Hepatic stellate cell (primary cell): ENCODE measurements around the gene EPHA7.

Experiments
- DNase-seq: peaks from one replicate; pipeline ENCODE4 v3.0.0; 2011; ENCODE audit warnings: low spot score

EPHA7 gene

DNA sequence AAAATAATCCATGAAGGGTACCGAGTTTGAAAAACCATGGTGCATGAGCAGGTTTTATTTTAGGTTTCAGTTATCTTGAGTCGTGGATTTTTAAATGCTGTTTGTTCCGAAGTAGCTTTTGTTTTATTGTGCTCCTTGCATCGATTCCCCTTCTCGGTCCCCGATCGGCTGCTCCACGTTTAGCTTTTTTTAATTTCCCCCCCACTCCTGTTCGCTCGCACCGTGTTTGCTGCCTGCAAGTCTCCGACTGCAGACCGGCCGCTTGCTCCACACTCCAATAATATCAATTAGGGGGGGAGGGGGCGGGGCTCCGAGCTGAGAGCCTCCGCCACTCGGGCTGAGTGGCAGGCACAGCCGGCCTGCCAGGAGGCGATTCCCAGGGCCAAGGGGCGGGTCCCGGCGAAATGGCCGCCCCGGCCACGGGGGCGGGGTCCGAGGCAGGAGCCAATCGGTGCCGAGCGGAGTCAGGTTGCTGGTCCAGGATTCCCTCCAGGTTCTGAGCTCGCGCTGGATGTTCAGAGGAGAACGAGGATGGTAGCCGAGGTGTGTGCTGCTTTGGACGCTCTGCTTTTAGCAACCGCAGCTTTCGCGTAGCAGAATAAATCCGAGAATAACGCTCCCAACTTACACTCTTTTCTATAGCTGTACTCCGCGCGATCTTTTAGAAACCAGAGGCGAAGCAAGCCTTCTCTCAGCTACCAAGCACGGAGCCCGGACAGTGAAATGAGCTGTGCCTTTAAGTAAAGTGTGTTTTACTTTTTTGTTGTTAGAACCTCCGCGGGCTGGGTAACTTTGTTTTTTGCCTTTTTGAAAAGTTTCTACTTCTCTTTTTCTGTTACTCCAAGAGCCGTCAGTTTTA, at the start of gene EPHA7:
EPHA7 (minus strand) TSS at position 256 of the 859 bp plus-strand sequence; CDS start at position 38, 218 bp downstream.
- peak; percentile 78 for DNase-seq

DNA sequence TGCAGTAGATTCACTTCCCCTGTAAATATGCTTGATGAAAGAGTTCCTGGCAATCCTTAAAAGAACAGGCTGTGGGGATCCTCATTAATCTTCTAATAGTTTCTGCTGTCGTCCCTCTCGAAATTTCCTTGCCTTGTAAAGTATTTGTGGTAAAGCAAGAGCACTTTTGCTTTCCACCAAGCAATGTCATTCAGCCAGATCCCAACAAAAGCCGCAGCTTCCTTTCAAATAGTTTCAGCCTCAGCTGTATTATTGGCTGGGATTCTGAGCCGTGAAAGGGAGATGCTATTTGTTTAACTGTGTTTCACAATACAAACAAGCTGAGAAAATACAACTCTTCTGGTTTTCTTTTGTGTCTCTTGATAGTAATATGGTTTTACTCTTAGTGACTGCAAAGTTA, 48.9 kb upstream of the EPHA7 start:
- no peak for DNase-seq

GRCh38 chr6:93454533-93454932, 35.2 kb upstream of the EPHA7 start:
- DNase-seq = no peak

DNA sequence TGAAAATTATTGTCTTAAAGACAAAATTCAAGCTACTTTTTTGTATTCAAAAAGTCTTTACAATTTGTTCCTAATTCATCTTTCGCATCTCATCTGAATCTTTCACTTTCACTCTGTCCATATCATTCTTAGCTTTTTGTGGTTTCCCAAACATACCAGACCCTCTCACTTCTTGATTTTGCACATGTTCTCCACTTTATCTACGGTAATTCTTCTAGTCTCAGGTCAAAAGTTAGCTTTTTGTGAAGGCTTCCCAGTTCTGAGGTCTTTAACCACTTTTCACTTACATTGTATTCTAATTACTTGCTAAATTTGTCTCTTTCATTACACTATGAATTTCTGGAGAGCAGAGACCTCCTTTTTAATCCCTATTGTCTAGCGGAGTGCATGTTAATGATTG, 34.6 kb upstream of the EPHA7 start:
- DNase-seq = no peak

DNA sequence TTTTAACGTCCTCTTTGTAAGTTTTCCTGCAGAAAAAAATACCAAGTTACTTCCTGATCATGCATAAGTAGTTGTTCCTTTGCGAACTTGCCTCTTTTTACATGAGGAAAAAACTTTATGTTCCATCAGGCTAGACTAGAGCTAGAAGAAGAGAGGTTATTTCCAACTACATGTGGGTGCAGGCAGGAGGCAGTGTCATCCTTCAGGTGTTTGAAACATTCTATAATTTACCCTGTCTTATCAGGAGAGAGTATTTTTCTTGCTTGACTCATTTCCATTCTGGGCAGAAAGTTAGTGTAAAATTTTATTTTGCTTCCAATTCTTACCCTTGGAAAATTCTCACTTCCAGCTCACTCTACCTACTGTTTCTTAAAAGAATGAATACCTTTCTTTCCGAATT, 28.5 kb upstream of the EPHA7 start:
- DNase-seq = no peak

- no peak for DNase-seq
These were observed 18.1 kb upstream of the EPHA7 start for GRCh38 chr6:93437491-93437890.

DNA sequence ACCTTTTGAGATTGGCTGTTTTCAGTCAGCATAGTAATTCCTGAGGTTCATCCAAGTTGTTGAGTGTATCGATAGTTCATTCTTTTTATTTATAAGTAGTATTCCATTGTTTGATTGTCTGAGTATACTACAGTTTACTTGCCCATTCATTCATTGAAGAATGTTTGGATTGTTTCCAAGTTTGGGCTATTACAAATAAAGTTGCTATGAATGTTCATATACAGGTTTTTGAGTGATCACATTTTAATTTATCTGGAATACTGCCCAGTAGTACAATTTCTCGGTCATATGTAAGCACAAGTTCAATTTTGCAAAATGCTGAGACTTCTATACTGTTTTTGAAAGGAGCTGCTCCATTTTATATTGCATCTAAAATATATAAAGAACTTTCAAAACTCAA, 14.2 kb upstream of the EPHA7 start:
- no peak for DNase-seq

DNA sequence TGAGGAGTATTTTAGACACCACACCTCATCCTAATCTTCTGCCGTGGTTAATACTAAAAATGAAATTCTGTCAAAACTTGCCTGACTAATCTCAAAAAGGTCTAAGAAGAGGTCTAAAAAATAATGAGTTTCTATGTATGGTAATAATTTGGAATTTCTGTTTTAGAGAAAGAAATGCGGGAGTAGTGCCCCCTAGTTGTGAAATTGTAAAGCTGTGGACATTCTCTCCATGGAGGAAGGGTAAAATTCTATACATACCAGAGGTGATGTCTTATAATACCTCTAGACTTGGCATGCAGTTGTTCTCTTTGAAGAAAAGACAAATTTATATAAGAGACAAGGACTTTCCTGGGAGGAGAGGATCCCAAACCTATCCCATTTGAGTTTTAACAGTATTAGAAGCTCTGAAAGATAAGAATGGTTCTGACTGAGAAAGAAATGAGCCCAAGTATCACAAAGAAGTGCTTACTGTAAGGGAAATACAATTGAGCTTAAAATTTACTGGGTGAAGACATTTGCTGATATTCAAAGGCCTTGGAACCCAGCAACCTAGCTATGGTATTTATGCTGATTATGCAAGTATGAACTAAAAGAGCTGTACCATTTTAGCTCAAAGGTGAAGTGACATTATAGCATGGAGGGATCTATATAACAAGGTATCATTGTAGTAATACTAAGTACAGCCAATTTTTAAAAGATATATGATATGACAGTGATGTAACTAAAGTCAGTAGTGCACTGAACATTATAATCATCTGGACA, 5.1 kb upstream of the EPHA7 start:
- DNase-seq = no peak

DNA sequence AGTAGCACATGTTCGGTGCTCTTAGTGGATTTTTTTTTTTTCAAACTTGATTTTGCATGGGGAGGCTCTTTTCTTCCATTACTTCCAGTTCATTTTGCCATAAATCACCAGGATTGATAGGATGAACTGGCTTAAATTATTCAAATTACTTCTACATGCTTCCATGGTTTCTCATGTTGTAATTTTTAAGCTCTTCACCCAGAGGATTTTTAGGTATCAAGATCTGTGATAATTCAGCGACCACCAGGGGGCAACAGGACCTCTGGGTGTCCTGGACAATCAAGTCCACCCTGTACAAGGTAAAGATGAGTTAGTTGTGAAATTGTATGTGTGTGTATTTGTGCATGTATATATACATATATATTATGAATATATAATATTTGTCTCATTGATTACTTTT, 4.2 kb upstream of the EPHA7 start:
- no peak for DNase-seq

DNA sequence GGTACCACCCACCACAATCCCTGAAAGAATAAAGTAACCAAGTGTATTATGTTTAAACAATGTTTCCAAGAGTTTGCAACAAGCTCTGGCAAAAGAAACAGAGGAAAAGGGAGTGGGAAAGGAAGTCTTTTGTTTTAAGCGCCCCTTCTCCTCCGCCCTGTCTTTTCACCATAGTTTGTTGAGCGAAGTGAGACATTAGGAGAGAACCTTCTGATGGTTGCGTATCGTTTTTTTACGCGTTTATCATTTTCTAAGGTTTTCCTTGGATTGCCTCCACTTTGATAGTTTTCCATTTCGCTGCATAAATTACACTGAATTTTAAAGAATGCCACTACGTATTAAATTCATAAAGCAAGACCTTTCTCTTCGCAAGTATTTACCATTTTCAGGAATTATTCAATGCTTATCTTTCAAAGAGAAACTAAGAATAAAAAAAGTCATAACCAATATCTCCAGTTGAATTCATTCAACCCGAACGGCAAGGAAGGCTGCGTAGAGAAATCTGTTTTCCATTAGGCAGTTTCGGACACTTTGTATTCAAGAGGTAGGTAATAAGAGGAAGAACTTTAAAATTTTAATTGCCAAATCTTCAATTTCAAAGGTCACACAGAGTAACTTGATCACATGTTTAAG, 920 bp upstream of the EPHA7 start:
- no peak for DNase-seq

- DNase-seq = peak; percentile 4
These were observed 703 bp downstream of the EPHA7 start for GRCh38 chr6:93418408-93419303.

- DNase-seq = no peak
These were observed 1.3 kb downstream of the EPHA7 start for GRCh38 chr6:93418033-93418407.

DNA sequence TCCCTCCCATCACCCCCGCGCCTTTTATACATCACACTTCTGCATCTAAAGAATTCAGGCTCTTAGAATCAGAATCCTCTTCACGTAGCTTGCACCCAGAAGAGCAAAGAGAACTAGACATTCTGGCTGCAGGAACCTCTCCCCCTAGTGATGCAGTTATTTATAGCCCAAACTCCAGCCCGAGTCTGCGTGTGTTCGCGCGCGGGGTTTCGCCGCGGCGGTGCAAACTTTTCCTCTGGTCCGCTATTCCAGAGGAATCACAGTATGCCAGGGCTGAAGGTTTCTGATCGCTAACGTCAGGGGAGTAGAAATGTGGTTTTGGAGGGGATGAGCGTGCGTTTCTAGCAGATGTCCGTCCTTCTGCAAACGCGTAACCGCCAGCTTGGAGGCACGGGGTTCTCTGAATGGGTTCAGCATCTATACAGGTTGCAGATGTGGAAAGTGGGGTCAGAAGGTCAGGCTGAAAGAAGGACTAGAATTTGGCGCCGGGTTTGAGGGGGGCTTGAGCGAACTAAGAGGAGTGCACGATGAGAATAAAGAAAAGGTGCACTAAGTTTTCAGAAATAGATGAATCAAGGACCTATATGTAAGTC, 1.8 kb downstream of the EPHA7 start:
- peak; percentile 16 for DNase-seq

GRCh38 chr6:93416571-93417420, 2.6 kb downstream of the EPHA7 start:
- DNase-seq = peak; percentile 2

DNA sequence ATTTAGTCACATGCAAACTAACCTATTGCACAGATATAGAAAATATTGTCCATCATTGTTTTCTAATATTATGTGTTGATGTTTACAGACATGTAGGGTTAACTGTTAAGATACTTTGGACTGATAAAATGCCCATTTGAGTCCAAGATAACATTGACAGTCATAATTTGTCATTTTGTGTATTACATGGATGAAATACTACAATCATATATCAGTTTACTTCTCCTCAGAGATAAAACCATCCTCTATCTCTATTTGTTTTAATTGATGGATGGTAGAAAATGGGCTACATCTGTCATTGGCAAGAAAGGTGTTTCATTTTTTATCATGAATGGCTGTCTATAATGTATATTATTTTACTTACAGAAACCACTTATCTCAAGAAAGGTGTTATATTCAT, 6.2 kb downstream of the EPHA7 start:
- no peak for DNase-seq

GRCh38 chr6:93412452-93412851, 6.9 kb downstream of the EPHA7 start:
- DNase-seq = no peak

DNA sequence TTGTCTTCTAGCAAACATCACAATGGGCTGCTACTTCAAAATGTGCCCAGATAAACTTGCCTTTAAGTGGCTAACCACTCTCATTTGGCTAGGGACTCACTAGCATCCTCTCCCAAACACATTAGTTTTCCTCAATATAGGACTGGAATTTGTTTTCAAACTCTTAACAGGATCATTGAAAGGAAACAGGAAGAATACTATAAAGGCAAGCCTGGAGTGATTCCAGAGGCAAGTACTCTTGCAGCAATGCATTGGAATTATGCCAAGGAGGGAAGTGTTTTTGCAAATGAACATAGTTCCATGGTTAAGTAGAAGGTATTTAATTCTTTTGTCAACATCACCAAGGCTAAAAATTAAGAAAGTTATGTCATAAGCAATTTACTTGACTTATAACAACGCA, 12.2 kb downstream of the EPHA7 start:
- DNase-seq = no peak

DNA sequence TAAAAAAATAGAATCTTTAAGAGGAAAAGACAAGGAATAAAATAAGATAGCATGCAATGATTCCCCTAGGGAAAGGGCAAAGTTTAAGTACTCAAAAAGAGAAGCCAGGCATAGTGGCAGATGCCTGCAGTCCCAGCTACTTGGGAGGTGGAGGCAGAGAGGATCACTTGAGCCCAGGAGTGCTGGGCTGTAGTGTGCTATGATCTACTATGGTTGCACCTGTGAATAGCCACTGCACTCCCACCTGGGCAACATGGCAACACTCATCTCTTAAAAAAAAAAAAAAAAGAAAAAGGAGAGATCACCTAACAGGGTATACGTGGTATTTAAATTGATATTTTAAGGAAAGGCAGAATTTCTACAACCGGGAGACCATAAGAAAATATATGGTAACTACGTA, 16.0 kb downstream of the EPHA7 start:
- no peak for DNase-seq

DNA sequence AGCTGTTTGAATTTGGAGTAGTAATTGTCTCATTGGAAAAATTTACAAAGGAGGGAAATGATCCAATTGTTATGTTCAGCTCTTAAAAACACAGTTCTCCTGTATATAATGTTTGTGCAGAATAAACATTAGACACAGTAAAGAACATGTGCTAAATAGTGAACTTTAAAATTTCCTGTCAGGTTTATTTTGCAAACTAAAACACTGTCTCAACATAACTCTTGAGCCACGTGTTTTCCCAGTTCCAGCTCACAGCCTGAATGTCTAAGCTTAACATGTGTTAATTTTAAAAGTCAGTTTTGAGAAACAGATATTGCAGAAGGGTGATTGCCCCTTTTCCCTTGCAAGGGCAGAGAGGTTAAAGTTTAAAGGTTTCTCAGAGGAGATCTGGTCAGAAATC, 20.6 kb downstream of the EPHA7 start:
- DNase-seq = no peak

DNA sequence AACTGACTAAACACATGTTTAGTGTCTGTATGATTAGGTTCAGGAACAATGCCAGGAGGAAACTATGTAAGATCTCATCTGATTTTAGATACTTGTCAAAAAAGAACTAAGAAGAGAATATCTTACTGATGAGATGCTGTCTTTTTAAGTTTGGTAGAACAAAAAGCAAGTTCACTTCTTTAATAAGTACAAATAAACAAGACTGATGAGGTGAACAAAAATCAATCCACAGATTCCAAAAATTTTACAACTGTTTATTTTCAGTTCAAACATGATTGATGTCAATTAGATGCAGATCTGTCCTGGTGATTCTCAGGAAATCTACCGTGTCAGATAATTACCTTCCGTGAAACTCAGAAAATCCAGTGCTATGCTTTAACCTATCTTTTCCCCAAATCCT, 24.9 kb downstream of the EPHA7 start:
- no peak for DNase-seq
